ENCODE measurements around the gene FAM177B.

Gene FAM177B

GRCh38 chr1:222736972-222737371, at the start of gene FAM177B:
FAM177B (plus strand) TSS chr1:222737202; CDS start chr1:222746546, 9,344 bp downstream.
- no peak within 1 kb of the TSS for H3K4me3 ChIP-seq (ENCODE audit: low read length)
- no peak within 1 kb of the TSS for H3K9ac ChIP-seq (ENCODE audit: low read length)
- peaks cover 3% of the 10 kb centered on the region for H3K36me3 ChIP-seq (ENCODE audit: control insufficient read depth, insufficient read depth, low read length)
- peaks cover 4% of the 10 kb centered on the region for H3K4me1 ChIP-seq (ENCODE audit: control insufficient read depth, insufficient read depth, low read length)
- H3K27me3 ChIP-seq (ENCODE audit: control insufficient read depth, insufficient read depth, low read length): no peaks in the 10 kb centered on the region
- H3K27ac ChIP-seq (ENCODE audit: low read depth, low read length): no peak within 1 kb of the TSS

DNA sequence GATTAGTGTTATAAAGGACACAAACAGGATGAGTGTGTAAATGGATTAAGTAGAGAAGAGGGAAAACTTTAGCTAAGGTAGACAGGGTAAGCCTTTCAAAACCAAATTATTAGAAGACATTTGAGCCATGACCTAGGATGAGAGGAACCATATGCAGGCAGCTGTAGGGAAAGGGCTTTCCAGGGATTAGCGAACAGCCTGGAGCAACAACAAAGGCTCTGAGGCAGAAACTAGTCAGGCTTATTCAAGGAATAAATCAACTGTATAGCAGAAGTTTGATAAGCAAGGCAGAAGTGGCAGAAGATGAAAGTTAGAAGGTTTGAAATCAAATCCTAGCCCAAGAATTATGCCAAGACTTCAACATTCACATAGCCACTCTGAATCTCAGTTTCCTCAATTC, 46.0 kb upstream of the FAM177B start:
- peaks cover 4% of the 10 kb centered on the region for H3K36me3 ChIP-seq (ENCODE audit: control insufficient read depth, insufficient read depth, low read length)
- H3K4me3 ChIP-seq (ENCODE audit: low read length): no peak overlapping the region
- no peaks in the 10 kb centered on the region for H3K27me3 ChIP-seq (ENCODE audit: control insufficient read depth, insufficient read depth, low read length)
- no peaks in the 10 kb centered on the region for H3K4me1 ChIP-seq (ENCODE audit: control insufficient read depth, insufficient read depth, low read length)
- H3K27ac ChIP-seq (ENCODE audit: low read depth, low read length): no peak overlapping the region
- no peak overlapping the region for H3K9ac ChIP-seq (ENCODE audit: low read length)

GRCh38 chr1:222694927-222695326, 42.1 kb upstream of the FAM177B start:
- H3K36me3 ChIP-seq (ENCODE audit: control insufficient read depth, insufficient read depth, low read length): no peaks in the 10 kb centered on the region
- H3K4me1 ChIP-seq (ENCODE audit: control insufficient read depth, insufficient read depth, low read length): no peaks in the 10 kb centered on the region
- H3K27ac ChIP-seq (ENCODE audit: low read depth, low read length): no peak overlapping the region
- H3K27me3 ChIP-seq (ENCODE audit: control insufficient read depth, insufficient read depth, low read length): no peaks in the 10 kb centered on the region
- no peak overlapping the region for H3K4me3 ChIP-seq (ENCODE audit: low read length)
- H3K9ac ChIP-seq (ENCODE audit: low read length): no peak overlapping the region

GRCh38 chr1:222696741-222697140, 40.3 kb upstream of the FAM177B start:
- Histone ChIP-seq H3K36me3 (ENCODE audit: control insufficient read depth, insufficient read depth, low read length) (peaks cover 3% of the 10 kb centered on the region), H3K9ac (ENCODE audit: low read length) (no peak overlapping the region), H3K27me3 (ENCODE audit: control insufficient read depth, insufficient read depth, low read length) (no peaks in the 10 kb centered on the region), H3K27ac (ENCODE audit: low read depth, low read length) (no peak overlapping the region), H3K4me1 (ENCODE audit: control insufficient read depth, insufficient read depth, low read length) (no peaks in the 10 kb centered on the region), H3K4me3 (ENCODE audit: low read length) (no peak overlapping the region)

- Histone ChIP-seq H3K4me3 (ENCODE audit: low read length) (no peak overlapping the region), H3K36me3 (ENCODE audit: control insufficient read depth, insufficient read depth, low read length) (peaks cover 3% of the 10 kb centered on the region), H3K27me3 (ENCODE audit: control insufficient read depth, insufficient read depth, low read length) (no peaks in the 10 kb centered on the region), H3K9ac (ENCODE audit: low read length) (no peak overlapping the region), H3K27ac (ENCODE audit: low read depth, low read length) (no peak overlapping the region), H3K4me1 (ENCODE audit: control insufficient read depth, insufficient read depth, low read length) (no peaks in the 10 kb centered on the region)
Observed at GRCh38 chr1:222697203-222697602, 39.8 kb upstream of the FAM177B start.

DNA sequence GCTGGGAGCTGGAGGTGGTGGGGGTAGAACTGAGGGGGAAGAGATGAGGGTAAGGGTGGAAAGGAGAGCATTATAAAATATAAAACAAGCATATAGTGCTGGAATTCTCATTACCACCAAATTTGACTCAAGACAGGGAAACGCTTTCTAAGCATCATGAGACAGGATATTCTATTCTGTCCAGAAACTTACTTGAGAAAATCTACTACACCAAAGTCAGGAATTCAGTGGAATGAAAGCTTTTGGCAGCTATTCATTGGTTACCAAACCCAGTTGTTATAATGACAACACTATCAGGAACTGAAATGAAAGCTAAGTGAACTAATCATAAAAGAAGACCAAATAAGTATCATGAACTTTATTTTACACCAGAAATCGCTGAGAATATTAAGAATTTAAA, 39.2 kb upstream of the FAM177B start:
- H3K27me3 ChIP-seq (ENCODE audit: control insufficient read depth, insufficient read depth, low read length): no peaks in the 10 kb centered on the region
- H3K36me3 ChIP-seq (ENCODE audit: control insufficient read depth, insufficient read depth, low read length): peaks cover 3% of the 10 kb centered on the region
- H3K4me1 ChIP-seq (ENCODE audit: control insufficient read depth, insufficient read depth, low read length): no peaks in the 10 kb centered on the region
- H3K27ac ChIP-seq (ENCODE audit: low read depth, low read length): no peak overlapping the region
- no peak overlapping the region for H3K4me3 ChIP-seq (ENCODE audit: low read length)
- H3K9ac ChIP-seq (ENCODE audit: low read length): no peak overlapping the region

DNA sequence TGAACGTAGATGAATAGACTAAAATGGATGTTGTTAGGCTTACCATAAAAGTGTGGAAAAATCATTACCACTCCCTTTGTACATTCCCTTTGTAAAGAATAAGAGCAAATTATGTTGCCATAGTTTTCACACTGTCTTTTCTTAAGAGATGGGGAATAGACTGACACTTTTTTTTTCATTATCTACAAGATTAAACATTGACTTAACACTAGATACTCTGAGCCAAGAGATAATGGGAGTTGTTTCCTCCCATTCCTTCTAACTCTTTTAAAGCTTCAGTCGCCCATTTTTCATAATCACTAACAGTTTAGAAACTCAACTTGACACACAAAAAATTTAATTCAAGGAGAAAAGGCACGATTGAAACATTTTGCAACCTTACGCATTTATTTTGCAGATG, 34.8 kb upstream of the FAM177B start:
- Histone ChIP-seq H3K9ac (ENCODE audit: low read length) (no peak overlapping the region), H3K27me3 (ENCODE audit: control insufficient read depth, insufficient read depth, low read length) (no peaks in the 10 kb centered on the region), H3K4me1 (ENCODE audit: control insufficient read depth, insufficient read depth, low read length) (no peaks in the 10 kb centered on the region), H3K27ac (ENCODE audit: low read depth, low read length) (no peak overlapping the region), H3K4me3 (ENCODE audit: low read length) (no peak overlapping the region), H3K36me3 (ENCODE audit: control insufficient read depth, insufficient read depth, low read length) (peaks cover 3% of the 10 kb centered on the region)

GRCh38 chr1:222704260-222704659, 32.7 kb upstream of the FAM177B start:
- Histone ChIP-seq H3K9ac (ENCODE audit: low read length) (no peak overlapping the region), H3K4me3 (ENCODE audit: low read length) (no peak overlapping the region), H3K36me3 (ENCODE audit: control insufficient read depth, insufficient read depth, low read length) (peaks cover 3% of the 10 kb centered on the region), H3K27me3 (ENCODE audit: control insufficient read depth, insufficient read depth, low read length) (no peaks in the 10 kb centered on the region), H3K27ac (ENCODE audit: low read depth, low read length) (no peak overlapping the region), H3K4me1 (ENCODE audit: control insufficient read depth, insufficient read depth, low read length) (no peaks in the 10 kb centered on the region)

GRCh38 chr1:222706815-222707214, 30.2 kb upstream of the FAM177B start:
- peaks cover 3% of the 10 kb centered on the region for H3K4me1 ChIP-seq (ENCODE audit: control insufficient read depth, insufficient read depth, low read length)
- H3K36me3 ChIP-seq (ENCODE audit: control insufficient read depth, insufficient read depth, low read length): no peaks in the 10 kb centered on the region
- H3K4me3 ChIP-seq (ENCODE audit: low read length): no peak overlapping the region
- H3K9ac ChIP-seq (ENCODE audit: low read length): no peak overlapping the region
- H3K27ac ChIP-seq (ENCODE audit: low read depth, low read length): no peak overlapping the region
- H3K27me3 ChIP-seq (ENCODE audit: control insufficient read depth, insufficient read depth, low read length): no peaks in the 10 kb centered on the region

GRCh38 chr1:222709700-222710153, 27.3 kb upstream of the FAM177B start:
- no peaks in the 10 kb centered on the region for H3K36me3 ChIP-seq (ENCODE audit: control insufficient read depth, insufficient read depth, low read length)
- H3K27me3 ChIP-seq (ENCODE audit: control insufficient read depth, insufficient read depth, low read length): no peaks in the 10 kb centered on the region
- H3K4me1 ChIP-seq (ENCODE audit: control insufficient read depth, insufficient read depth, low read length): peaks cover 5% of the 10 kb centered on the region
- no peak overlapping the region for H3K27ac ChIP-seq (ENCODE audit: low read depth, low read length)
- H3K9ac ChIP-seq (ENCODE audit: low read length): no peak overlapping the region
- H3K4me3 ChIP-seq (ENCODE audit: low read length): no peak overlapping the region

- H3K9ac ChIP-seq (ENCODE audit: low read length): peak overlapping the region; percentile 54
- peak overlapping the region; percentile 90 for H3K4me3 ChIP-seq (ENCODE audit: low read length)
- no peaks in the 10 kb centered on the region for H3K27me3 ChIP-seq (ENCODE audit: control insufficient read depth, insufficient read depth, low read length)
- H3K27ac ChIP-seq (ENCODE audit: low read depth, low read length): peak overlapping the region; percentile 80
- peaks cover 5% of the 10 kb centered on the region for H3K4me1 ChIP-seq (ENCODE audit: control insufficient read depth, insufficient read depth, low read length)
- H3K36me3 ChIP-seq (ENCODE audit: control insufficient read depth, insufficient read depth, low read length): peaks cover 4% of the 10 kb centered on the region
Observed at GRCh38 chr1:222711319-222712252, 25.4 kb upstream of the FAM177B start.

DNA sequence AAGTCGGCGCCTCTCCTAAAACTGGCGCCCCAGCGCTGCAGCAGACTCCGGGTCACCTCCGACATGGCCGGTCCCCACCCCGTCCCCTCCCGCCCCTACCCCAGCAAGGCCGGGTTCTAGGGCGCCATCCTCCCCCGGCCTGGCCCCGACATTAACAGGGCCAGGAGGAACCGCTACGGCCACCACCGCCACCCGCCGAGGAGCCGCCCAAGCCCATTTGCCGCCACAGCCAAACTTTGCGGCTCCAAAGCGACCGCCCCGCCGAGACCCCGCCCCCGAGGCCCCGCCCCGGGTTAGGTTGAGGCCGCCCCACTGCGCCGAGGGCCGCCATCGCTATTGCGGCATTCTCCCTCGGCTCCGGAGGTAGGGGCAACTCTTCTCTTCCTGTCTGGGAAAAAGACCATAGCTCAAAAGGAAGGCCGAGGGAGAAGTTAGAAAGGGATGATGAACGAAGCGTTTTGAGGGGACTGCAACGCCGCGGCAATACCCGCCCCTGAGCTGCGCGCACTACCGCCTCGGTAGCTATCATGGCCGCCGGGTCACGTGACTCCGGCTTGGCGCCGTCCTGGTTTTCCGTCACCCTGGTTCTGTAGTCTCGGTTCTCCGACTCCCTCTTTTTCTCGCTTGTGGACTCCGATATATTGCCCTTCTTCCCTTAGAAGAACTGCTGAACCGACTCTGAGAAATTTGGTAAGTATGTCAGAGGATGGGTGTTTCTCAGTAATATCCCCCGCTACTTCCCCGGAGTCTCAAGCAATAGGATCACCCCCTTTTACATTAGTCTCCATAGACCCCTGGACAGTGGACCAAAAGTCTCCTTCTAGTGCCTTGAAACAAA, 24.5 kb upstream of the FAM177B start, which contains the start of the genes AIDA and BROX:
AIDA (minus strand) TSS at position 239 of the 838 bp plus-strand sequence; CDS start at position 65, 174 bp downstream.
BROX (plus strand) TSS at position 312 of the 838 bp plus-strand sequence. CDS start 3,136 bp downstream, outside the sequence.
- Histone ChIP-seq H3K9ac (ENCODE audit: low read length) (peak within 1 kb of the TSS; percentile 72), H3K36me3 (ENCODE audit: control insufficient read depth, insufficient read depth, low read length) (peaks cover 7% of the 10 kb centered on the region), H3K27me3 (ENCODE audit: control insufficient read depth, insufficient read depth, low read length) (no peaks in the 10 kb centered on the region), H3K4me1 (ENCODE audit: control insufficient read depth, insufficient read depth, low read length) (peaks cover 5% of the 10 kb centered on the region), H3K27ac (ENCODE audit: low read depth, low read length) (peak within 1 kb of the TSS; percentile 99), H3K4me3 (ENCODE audit: low read length) (peak within 1 kb of the TSS; percentile 94)

Data from rectal smooth muscle tissue (tissue), 1 donor.